Cardiac fibroblast (primary cell): ENCODE measurements around the gene SLC7A6OS.

Experiments used
- DNase-seq, 2 donors: peaks; one replicate each; pipeline versions ENCODE4 v3.0.0 to v3.0.0-alpha.2; 2010; ENCODE audit warnings: low read depth in 2 of 2
- H3K4me3 ChIP-seq, 2 donors: replicated peaks in 1 of 2; 1 replicate in 1 of 2; 2 replicates in 1 of 2; pipeline ENCODE4 v1.5.1; 2011; ENCODE audit warnings: low read depth in 2 of 2, low read length in 2 of 2, mild to moderate bottlenecking in 2 of 2, moderate library complexity in 1 of 2
- TF ChIP-seq, protein P1 (sequence below): IDR thresholded peaks from one replicate; pipeline ENCODE4 v1.5.1; 2011; ENCODE audit warnings: low read depth, mild to moderate bottlenecking, low read length, inconsistent platforms

SLC7A6OS gene

GRCh38 chr16:68257906-68258800 is 52.6 kb downstream of the SLC7A6OS start:
- peak; percentile 18 to 59 for DNase-seq
- TF ChIP-seq, protein P1, sequence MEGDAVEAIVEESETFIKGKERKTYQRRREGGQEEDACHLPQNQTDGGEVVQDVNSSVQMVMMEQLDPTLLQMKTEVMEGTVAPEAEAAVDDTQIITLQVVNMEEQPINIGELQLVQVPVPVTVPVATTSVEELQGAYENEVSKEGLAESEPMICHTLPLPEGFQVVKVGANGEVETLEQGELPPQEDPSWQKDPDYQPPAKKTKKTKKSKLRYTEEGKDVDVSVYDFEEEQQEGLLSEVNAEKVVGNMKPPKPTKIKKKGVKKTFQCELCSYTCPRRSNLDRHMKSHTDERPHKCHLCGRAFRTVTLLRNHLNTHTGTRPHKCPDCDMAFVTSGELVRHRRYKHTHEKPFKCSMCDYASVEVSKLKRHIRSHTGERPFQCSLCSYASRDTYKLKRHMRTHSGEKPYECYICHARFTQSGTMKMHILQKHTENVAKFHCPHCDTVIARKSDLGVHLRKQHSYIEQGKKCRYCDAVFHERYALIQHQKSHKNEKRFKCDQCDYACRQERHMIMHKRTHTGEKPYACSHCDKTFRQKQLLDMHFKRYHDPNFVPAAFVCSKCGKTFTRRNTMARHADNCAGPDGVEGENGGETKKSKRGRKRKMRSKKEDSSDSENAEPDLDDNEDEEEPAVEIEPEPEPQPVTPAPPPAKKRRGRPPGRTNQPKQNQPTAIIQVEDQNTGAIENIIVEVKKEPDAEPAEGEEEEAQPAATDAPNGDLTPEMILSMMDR, result no peak
- no peak overlapping the region for H3K4me3 ChIP-seq

- no peak overlapping the region for H3K4me3 ChIP-seq
- TF ChIP-seq, protein P1, result no peak
- peak in 1 of 2 donors; percentile 11 for DNase-seq
Observed at GRCh38 chr16:68257251-68257905, 53.4 kb downstream of the SLC7A6OS start.

- DNase-seq, result no peak
- TF ChIP-seq, protein P1, result no peak
- H3K4me3 ChIP-seq, result no peak overlapping the region
Observed at GRCh38 chr16:68255712-68256111, 55.0 kb downstream of the SLC7A6OS start.

GRCh38 chr16:68253721-68254120 is 57.0 kb downstream of the SLC7A6OS start:
- TF ChIP-seq, protein P1, result no peak
- no peak overlapping the region for H3K4me3 ChIP-seq
- no peak for DNase-seq

GRCh38 chr16:68252383-68252782 is 58.4 kb downstream of the SLC7A6OS start:
- TF ChIP-seq, protein P1, result no peak
- no peak overlapping the region for H3K4me3 ChIP-seq
- DNase-seq, result no peak

DNA sequence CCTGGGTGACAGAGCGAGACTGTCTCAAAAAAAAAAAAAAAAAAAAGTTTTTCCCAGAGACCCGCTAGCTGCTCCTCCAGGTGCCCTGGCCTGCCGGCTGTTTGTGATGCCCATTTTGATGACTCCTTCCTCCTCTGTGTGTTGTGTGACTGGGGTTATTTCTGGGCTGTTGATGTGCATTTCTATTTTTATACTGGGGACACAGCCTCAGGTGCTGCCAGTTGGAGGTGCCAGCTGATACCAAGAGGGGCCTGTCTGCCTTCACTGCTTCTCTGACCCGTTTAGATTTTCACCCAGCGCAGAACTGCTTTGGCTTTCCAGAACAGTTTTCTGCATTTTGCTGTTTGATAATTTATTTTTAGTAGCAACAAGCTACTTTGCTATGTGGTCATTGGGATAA is 58.9 kb downstream of the SLC7A6OS start:
- DNase-seq, result no peak
- H3K4me3 ChIP-seq, result no peak overlapping the region
- TF ChIP-seq, protein P1, result no peak
